ENCODE measurements around the gene ZNF382.
"Not testable (repeated sequence)": the region's sequence is repeated elsewhere in the genome, so short reads cannot be mapped to it uniquely, and the experiment has no call there.

The ZNF382 gene

DNA sequence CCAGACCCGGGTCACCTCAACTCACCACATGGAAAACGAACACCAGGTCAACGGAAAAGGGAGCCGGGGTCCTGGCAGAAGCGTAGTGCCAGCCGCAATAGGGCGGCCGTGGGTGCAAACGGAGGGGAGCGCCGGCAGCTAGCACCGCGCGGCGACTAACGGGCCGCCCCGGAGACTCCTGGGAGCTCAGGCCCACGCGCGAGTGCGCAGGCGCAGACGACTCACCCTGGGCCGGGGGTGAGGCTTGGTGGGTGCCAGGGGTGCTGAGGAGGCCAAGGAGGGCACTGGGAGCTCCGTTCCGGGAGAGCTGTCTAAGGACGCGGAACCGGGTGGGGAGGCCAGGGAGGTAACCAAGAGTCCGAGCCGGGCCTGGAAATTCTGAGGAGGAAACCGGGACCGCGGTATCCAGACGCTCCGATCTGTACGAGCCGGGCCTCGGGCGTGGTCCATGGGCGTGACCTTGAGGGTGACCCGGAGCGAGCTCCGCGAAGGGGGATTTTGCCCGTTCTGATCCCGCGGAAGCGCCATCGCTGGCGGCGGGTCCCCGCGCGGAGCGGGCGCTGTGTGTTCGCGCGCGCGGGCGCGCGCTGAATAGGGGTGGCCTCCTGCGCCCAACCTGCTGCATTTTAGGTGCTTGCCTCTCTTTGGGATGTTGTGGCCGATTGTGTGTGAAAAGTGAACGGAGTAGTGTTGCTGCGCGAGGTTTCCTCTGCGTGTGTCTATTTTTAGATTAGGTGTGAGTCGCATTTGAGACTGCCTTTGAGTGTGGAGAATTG lies at the start of gene ZNF382:
ZNF382 (plus strand) TSS at position 213 of the 776 bp plus-strand sequence. CDS start 4,602 bp downstream, outside the sequence.
- H3K27me3 ChIP-seq (ENCODE audit: control insufficient read depth in 1 of 2, insufficient read depth in 2 of 2, low read length in 2 of 2): no peaks in the 10 kb centered on the region
- peak within 1 kb of the TSS; percentile 62 to 76 for H3K4me3 ChIP-seq (ENCODE audit: low read depth in 1 of 2, low read length in 2 of 2)
- H3K9me3 ChIP-seq (ENCODE audit: control insufficient read depth in 1 of 2, low read length in 2 of 2): peaks cover 11 to 12% of the 10 kb centered on the region in 2 donors
- H3K27ac ChIP-seq (ENCODE audit: low read depth, low read length): peak within 1 kb of the TSS; percentile 66
- H3K36me3 ChIP-seq (ENCODE audit: control insufficient read depth in 1 of 2, insufficient read depth in 2 of 2, low read length in 2 of 2): no peaks in the 10 kb centered on the region
- peaks cover 0 to 4% of the 10 kb centered on the region in 2 donors for H3K4me1 ChIP-seq (ENCODE audit: control insufficient read depth in 1 of 2, insufficient read depth in 2 of 2, low read length in 2 of 2)
- peak within 1 kb of the TSS; percentile 38 to 54 for H3K9ac ChIP-seq (ENCODE audit: low read depth in 1 of 2, low read length in 2 of 2)

DNA sequence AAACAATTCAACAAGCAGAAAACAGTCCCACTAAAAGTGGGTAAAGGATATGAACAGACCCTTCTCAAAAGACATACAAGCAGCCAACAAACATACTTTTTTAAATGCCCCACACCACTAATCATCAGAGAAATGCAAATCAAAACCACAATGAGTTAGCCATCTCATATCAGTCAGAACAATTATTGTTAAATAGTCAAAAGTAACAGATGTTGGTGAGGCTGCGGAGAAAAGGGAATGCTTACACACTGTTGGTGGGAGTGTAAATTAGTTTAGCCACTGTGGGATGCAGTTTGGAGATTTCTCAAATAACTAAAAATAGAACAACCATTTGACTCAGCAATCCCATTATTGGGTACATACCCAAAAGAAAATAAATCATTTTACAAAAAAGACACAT lies 40.7 kb upstream of the ZNF382 start:
- Histone ChIP-seq H3K9me3 (ENCODE audit: control insufficient read depth in 1 of 2, low read length in 2 of 2) (peaks cover 56 to 85% of the 10 kb centered on the region in 2 donors), H3K9ac (ENCODE audit: low read depth in 1 of 2, low read length in 2 of 2) (no peak overlapping the region), H3K27ac (ENCODE audit: low read depth, low read length) (no peak overlapping the region), H3K4me3 (ENCODE audit: low read depth in 1 of 2, low read length in 2 of 2) (no peak overlapping the region), H3K4me1 (ENCODE audit: control insufficient read depth in 1 of 2, insufficient read depth in 2 of 2, low read length in 2 of 2) (no peaks in the 10 kb centered on the region), H3K27me3 (ENCODE audit: control insufficient read depth in 1 of 2, insufficient read depth in 2 of 2, low read length in 2 of 2) (no peaks in the 10 kb centered on the region), H3K36me3 (ENCODE audit: control insufficient read depth in 1 of 2, insufficient read depth in 2 of 2, low read length in 2 of 2) (peaks cover 14 to 31% of the 10 kb centered on the region in 2 donors)

DNA sequence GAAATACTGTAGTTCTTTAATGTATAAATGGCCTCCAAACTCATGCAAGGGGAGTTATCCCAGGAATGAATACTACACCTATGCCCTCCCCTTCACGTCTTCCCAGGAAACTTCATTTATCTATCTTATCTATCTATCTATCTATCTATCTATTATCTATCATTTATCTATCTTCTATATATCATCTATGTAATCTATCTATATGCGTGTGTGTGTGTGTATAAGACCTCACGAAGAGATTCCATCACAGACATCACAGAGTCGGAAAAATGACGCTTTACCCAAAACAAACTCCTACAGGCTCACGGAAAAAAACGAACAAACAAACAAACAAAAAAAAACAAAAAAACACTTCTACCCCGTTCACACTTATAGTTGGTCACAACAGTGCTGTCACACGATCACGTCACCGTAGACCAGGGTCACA lies 32.5 kb upstream of the ZNF382 start:
- Histone ChIP-seq H3K9me3 (ENCODE audit: control insufficient read depth in 1 of 2, low read length in 2 of 2) (peaks cover 15 to 29% of the 10 kb centered on the region in 2 donors), H3K27ac (ENCODE audit: low read depth, low read length) (peak overlapping the region; percentile 73), H3K27me3 (ENCODE audit: control insufficient read depth in 1 of 2, insufficient read depth in 2 of 2, low read length in 2 of 2) (no peaks in the 10 kb centered on the region), H3K4me3 (ENCODE audit: low read depth in 1 of 2, low read length in 2 of 2) (peak overlapping the region; percentile 90 to 100), H3K36me3 (ENCODE audit: control insufficient read depth in 1 of 2, insufficient read depth in 2 of 2, low read length in 2 of 2) (peaks cover 20 to 31% of the 10 kb centered on the region in 2 donors), H3K4me1 (ENCODE audit: control insufficient read depth in 1 of 2, insufficient read depth in 2 of 2, low read length in 2 of 2) (peaks cover 14 to 16% of the 10 kb centered on the region in 2 donors), H3K9ac (ENCODE audit: low read depth in 1 of 2, low read length in 2 of 2) (peak overlapping the region; percentile 77 to 89)

DNA sequence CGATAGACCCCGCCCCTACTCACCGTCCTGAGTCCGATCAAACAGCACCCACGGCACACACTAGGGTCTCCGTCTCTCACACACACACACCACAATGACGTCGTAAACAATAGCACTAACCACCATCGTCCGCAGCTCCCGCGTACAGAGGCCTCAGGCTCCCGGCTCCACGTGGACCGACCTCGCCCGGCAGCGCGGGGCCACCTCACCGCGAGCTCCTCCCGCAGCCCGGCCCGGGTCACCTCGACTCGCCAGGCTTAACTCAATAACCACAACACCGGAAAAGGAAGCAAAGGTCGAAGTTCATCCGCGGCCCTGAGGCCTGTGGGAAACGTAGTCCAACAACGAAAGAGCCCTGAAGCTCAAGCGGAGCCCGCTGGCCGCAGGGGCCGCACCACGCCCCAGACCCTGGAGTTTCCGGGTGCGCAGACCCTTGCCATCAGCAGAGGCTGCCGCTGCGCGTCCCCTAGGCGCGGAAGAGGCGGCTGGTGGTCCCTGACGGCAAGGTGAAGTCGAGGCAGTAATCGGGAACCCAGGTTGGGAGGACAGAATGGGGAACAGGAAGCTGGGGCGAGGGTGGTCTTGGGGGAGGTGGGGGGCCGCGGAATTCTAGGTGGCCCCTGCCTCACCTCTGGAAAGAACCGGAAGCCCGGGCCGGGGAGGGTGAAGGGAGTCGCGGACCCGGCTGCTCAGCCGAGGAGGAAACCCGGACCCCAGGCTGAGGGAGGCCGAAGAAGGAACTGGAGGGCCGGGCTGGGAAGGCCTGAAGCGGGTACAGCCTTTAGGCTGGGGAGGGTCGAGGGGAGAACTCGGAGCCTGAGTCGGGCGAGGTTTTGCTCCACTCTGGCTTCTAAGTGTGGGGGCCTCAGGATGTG lies 31.9 kb upstream of the ZNF382 start, which contains the start of gene ZNF529:
ZNF529 (minus strand) TSS at position 273 of the 875 bp plus-strand sequence. CDS start 946 bp downstream, outside the sequence.
- Histone ChIP-seq H3K9ac (ENCODE audit: low read depth in 1 of 2, low read length in 2 of 2) (peak within 1 kb of the TSS; percentile 77 to 89), H3K4me1 (ENCODE audit: control insufficient read depth in 1 of 2, insufficient read depth in 2 of 2, low read length in 2 of 2) (peaks cover 14 to 16% of the 10 kb centered on the region in 2 donors), H3K9me3 (ENCODE audit: control insufficient read depth in 1 of 2, low read length in 2 of 2) (peaks cover 12 to 22% of the 10 kb centered on the region in 2 donors), H3K27me3 (ENCODE audit: control insufficient read depth in 1 of 2, insufficient read depth in 2 of 2, low read length in 2 of 2) (no peaks in the 10 kb centered on the region), H3K4me3 (ENCODE audit: low read depth in 1 of 2, low read length in 2 of 2) (peak within 1 kb of the TSS; percentile 90 to 100), H3K36me3 (ENCODE audit: control insufficient read depth in 1 of 2, insufficient read depth in 2 of 2, low read length in 2 of 2) (peaks cover 22 to 31% of the 10 kb centered on the region in 2 donors), H3K27ac (ENCODE audit: low read depth, low read length) (peak within 1 kb of the TSS; percentile 73)

DNA sequence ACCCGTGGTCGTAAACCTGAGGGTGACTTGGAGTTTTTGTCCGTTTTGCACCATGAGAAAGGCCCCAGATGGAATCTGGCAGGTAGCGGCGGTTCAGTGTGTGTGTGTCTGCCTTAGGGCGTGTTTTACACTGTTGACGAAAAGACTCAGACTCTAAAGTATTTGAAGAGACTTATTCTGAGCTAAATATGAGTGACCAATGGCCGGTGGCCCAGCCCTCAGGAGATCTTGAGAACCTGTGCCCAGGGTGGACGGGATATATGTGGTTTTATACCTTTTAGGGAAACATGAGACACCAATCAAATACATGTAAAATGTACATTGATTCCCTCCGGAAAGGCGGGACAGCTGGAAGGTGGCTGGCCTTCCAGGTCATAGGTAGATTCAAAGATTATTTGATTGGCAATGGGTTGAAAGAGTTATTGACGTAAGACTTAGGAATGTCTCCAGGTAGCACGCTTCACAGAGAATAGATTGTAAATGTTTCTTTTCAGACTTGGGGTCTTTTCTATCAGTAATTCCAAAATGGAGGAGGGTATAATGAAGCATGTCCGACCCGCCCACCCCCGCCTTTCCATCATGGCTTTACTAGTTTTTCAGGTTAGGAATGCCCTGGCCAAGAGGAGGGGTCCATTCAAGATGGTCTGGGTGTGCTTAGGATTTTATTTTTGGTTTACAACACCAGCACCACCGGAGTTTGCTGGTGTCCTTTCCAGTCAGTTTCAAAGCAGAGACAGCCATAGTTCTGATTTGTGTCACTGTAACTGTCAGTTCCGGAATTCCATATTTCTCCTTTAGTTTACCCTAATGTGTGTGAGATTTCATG lies 31.0 kb upstream of the ZNF382 start:
- H3K9ac ChIP-seq (ENCODE audit: low read depth in 1 of 2, low read length in 2 of 2): peak overlapping the region; percentile 77 to 89
- peaks cover 11 to 19% of the 10 kb centered on the region in 2 donors for H3K9me3 ChIP-seq (ENCODE audit: control insufficient read depth in 1 of 2, low read length in 2 of 2)
- peak overlapping the region; percentile 90 to 100 for H3K4me3 ChIP-seq (ENCODE audit: low read depth in 1 of 2, low read length in 2 of 2)
- no peaks in the 10 kb centered on the region for H3K27me3 ChIP-seq (ENCODE audit: control insufficient read depth in 1 of 2, insufficient read depth in 2 of 2, low read length in 2 of 2)
- peaks cover 14 to 16% of the 10 kb centered on the region in 2 donors for H3K4me1 ChIP-seq (ENCODE audit: control insufficient read depth in 1 of 2, insufficient read depth in 2 of 2, low read length in 2 of 2)
- no peak overlapping the region for H3K27ac ChIP-seq (ENCODE audit: low read depth, low read length)
- H3K36me3 ChIP-seq (ENCODE audit: control insufficient read depth in 1 of 2, insufficient read depth in 2 of 2, low read length in 2 of 2): peaks cover 19 to 31% of the 10 kb centered on the region in 2 donors

DNA sequence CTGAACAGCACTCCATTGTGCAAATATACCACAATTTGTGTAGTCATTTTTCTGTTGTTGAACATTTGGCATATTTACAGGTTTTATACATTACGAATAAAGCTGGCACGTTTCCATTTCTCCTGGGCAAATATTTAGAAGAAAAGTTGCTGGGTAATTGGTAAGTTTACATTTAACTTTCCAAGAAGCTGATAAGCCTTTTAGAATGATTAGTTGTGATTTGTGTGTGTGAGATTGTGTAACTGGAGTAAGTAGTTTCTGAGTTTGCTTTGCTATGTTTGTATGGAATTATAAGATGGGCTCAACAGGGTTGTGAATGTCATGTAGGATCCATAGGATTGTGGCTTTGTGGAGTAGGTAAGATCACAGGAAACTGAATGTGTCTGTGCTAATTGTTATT lies 30.4 kb upstream of the ZNF382 start:
- peaks cover 20 to 32% of the 10 kb centered on the region in 2 donors for H3K36me3 ChIP-seq (ENCODE audit: control insufficient read depth in 1 of 2, insufficient read depth in 2 of 2, low read length in 2 of 2)
- peaks cover 14 to 19% of the 10 kb centered on the region in 2 donors for H3K9me3 ChIP-seq (ENCODE audit: control insufficient read depth in 1 of 2, low read length in 2 of 2)

DNA sequence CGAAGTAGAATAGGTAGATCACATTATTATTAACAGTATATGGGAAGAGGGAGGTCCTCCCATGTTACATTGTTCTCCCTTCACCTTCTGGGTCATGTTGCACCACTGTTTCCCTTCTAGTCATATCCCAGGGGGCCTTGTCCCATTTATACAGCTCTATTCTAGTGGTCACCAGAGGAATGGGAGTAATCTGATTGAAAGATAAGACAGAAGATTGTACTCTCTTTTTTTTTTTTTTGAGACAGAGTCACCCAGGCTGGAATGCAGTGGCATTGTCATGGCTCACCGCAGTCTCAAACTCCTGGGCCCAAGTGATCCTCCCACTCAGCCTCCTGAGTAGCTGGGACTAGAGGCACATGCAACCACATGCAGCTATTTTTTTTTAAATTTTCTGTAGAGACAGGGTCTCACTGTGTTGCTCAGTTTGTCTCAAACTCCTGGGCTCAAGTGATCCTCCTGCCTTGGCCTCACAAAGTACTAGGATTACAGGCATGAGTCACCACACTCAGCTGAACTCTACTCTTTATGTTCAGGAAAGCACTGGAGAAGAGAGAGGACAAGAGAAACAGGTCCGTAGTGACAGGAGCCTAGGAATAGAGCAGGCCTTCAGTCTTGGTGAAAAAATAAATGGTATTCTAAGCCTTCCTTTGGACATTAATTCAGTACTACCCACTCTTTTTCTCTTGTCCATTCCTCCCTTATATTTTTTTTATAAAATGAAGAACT lies 27.7 kb upstream of the ZNF382 start:
- peaks cover 29 to 45% of the 10 kb centered on the region in 2 donors for H3K36me3 ChIP-seq (ENCODE audit: control insufficient read depth in 1 of 2, insufficient read depth in 2 of 2, low read length in 2 of 2)
- peaks cover 29 to 39% of the 10 kb centered on the region in 2 donors for H3K9me3 ChIP-seq (ENCODE audit: control insufficient read depth in 1 of 2, low read length in 2 of 2)

More for the DNA sequence above, 30.4 kb upstream of the ZNF382 start:
- Histone ChIP-seq H3K4me1 (ENCODE audit: control insufficient read depth in 1 of 2, insufficient read depth in 2 of 2, low read length in 2 of 2) (peaks cover 14 to 16% of the 10 kb centered on the region in 2 donors), H3K27me3 (ENCODE audit: control insufficient read depth in 1 of 2, insufficient read depth in 2 of 2, low read length in 2 of 2) (no peaks in the 10 kb centered on the region), H3K27ac (ENCODE audit: low read depth, low read length) (no peak overlapping the region), H3K4me3 (ENCODE audit: low read depth in 1 of 2, low read length in 2 of 2) (peak overlapping the region; percentile 90 to 100), H3K9ac (ENCODE audit: low read depth in 1 of 2, low read length in 2 of 2) (no peak overlapping the region)

DNA sequence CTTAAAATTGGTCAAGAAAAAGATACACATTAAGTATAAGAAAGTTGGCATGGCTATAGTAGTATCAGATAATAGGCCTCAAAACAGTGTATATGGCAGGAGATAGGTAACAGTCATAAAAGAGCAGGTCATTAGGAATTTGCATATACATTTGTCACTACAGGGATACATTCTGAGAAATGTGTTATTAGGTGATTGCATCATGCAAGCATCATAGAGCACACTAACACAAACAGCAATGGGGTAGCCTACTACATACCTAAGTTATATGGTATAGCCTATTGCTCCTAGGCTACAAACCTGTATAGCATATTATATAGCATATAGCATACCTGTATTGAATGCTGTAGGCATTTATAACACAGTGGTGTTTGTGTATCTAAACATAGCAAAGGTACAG lies 25.9 kb upstream of the ZNF382 start:
- no peak overlapping the region for H3K27ac ChIP-seq (ENCODE audit: low read depth, low read length)
- H3K9me3 ChIP-seq (ENCODE audit: control insufficient read depth in 1 of 2, low read length in 2 of 2): peaks cover 35 to 55% of the 10 kb centered on the region in 2 donors
- H3K4me1 ChIP-seq (ENCODE audit: control insufficient read depth in 1 of 2, insufficient read depth in 2 of 2, low read length in 2 of 2): peaks cover 2 to 7% of the 10 kb centered on the region in 2 donors
- H3K36me3 ChIP-seq (ENCODE audit: control insufficient read depth in 1 of 2, insufficient read depth in 2 of 2, low read length in 2 of 2): peaks cover 29 to 45% of the 10 kb centered on the region in 2 donors
- H3K4me3 ChIP-seq (ENCODE audit: low read depth in 1 of 2, low read length in 2 of 2): no peak overlapping the region
- H3K27me3 ChIP-seq (ENCODE audit: control insufficient read depth in 1 of 2, insufficient read depth in 2 of 2, low read length in 2 of 2): no peaks in the 10 kb centered on the region
- no peak overlapping the region for H3K9ac ChIP-seq (ENCODE audit: low read depth in 1 of 2, low read length in 2 of 2)

More for the DNA sequence above, 27.7 kb upstream of the ZNF382 start:
- Histone ChIP-seq H3K4me1 (ENCODE audit: control insufficient read depth in 1 of 2, insufficient read depth in 2 of 2, low read length in 2 of 2) (peaks cover 10 to 14% of the 10 kb centered on the region in 2 donors), H3K9ac (ENCODE audit: low read depth in 1 of 2, low read length in 2 of 2) (no peak overlapping the region), H3K27me3 (ENCODE audit: control insufficient read depth in 1 of 2, insufficient read depth in 2 of 2, low read length in 2 of 2) (no peaks in the 10 kb centered on the region), H3K27ac (ENCODE audit: low read depth, low read length) (no peak overlapping the region), H3K4me3 (ENCODE audit: low read depth in 1 of 2, low read length in 2 of 2) (no peak overlapping the region)

DNA sequence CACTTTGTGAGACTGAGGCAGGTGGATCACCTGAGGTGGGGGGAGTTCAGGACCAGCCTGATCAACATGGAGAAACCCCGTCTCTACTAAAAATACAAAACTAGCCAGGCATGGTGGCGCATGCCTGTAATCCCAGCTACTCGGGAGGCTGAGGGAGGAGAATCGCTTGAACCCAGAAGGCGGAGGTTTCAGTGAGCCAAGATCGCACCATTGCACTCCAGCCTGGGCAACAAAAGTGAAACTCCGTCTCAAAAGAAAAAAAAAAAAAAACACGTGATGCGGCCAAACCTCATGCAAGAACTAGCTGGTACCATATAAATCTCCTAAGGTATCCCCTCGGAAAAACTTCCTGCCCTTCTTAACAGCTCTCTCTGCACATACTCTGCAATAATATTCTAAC lies 2.4 kb upstream of the ZNF382 start:
- H3K9me3 ChIP-seq (ENCODE audit: control insufficient read depth in 1 of 2, low read length in 2 of 2): peaks cover 4 to 11% of the 10 kb centered on the region in 2 donors
- H3K9ac ChIP-seq (ENCODE audit: low read depth in 1 of 2, low read length in 2 of 2); H3K27ac ChIP-seq (ENCODE audit: low read depth, low read length); H3K36me3 ChIP-seq (ENCODE audit: control insufficient read depth in 1 of 2, insufficient read depth in 2 of 2, low read length in 2 of 2); H3K27me3 ChIP-seq (ENCODE audit: control insufficient read depth in 1 of 2, insufficient read depth in 2 of 2, low read length in 2 of 2); H3K4me1 ChIP-seq (ENCODE audit: control insufficient read depth in 1 of 2, insufficient read depth in 2 of 2, low read length in 2 of 2); H3K4me3 ChIP-seq (ENCODE audit: low read depth in 1 of 2, low read length in 2 of 2): not testable (repeated sequence)

Data from duodenal mucosa (tissue), 2 donors.